Neuronal stem cell (in vitro differentiated cells): ENCODE results near the gene EFNA5.

Experiments used
- DNase-seq: peaks from one replicate; pipeline ENCODE4 v3.0.0-alpha.2; 2013; ENCODE audit warnings: low spot score
- H2AFZ ChIP-seq: one replicate; pipeline ENCODE4 v1.6.1; 2013; ENCODE audit warnings: mild to moderate bottlenecking, low read length, inconsistent platforms
- H2AK5ac ChIP-seq: 2 replicates; pipeline ENCODE4 v1.6.1; 2013; ENCODE audit warnings: low read depth, mild to moderate bottlenecking, inconsistent platforms, low read length, moderate library complexity, mixed read lengths
- H2BK120ac ChIP-seq: 2 replicates; pipeline ENCODE4 v1.6.1; 2013; ENCODE audit warnings: low read depth, mild to moderate bottlenecking, inconsistent platforms, low read length, moderate library complexity, mixed read lengths
- H2BK12ac ChIP-seq: one replicate; pipeline ENCODE4 v1.6.1; 2013; ENCODE audit warnings: low read length, inconsistent platforms
- H2BK15ac ChIP-seq: 2 replicates; pipeline ENCODE4 v1.6.1; 2013; ENCODE audit warnings: mild to moderate bottlenecking, low read length, inconsistent platforms, mixed read lengths
- H2BK5ac ChIP-seq: one replicate; pipeline ENCODE4 v1.6.1; 2013; ENCODE audit warnings: inconsistent platforms, mild to moderate bottlenecking, low read length, moderate library complexity
- H3K14ac ChIP-seq: one replicate; pipeline ENCODE4 v1.6.1; 2013; ENCODE audit warnings: low read length, inconsistent platforms
- H3K18ac ChIP-seq: 2 replicates; pipeline ENCODE4 v1.6.1; 2013; ENCODE audit warnings: low read length, inconsistent platforms
- H3K23ac ChIP-seq: 2 replicates; pipeline ENCODE4 v1.6.1; 2013; ENCODE audit warnings: low read depth, mild to moderate bottlenecking, mixed read lengths, low read length, inconsistent platforms; ENCODE audit not compliant: poor library complexity
- H3K27ac ChIP-seq: replicated peaks from 3 replicates; pipeline ENCODE4 v1.5.1; 2013; ENCODE audit warnings: low read length, inconsistent platforms
- H3K27me3 ChIP-seq, 3 experiments: 2 replicates each; pipeline ENCODE4 v1.6.1; 2013; ENCODE audit warnings: low read length in 3 of 3, mild to moderate bottlenecking in 2 of 3, inconsistent platforms in 1 of 3, low read depth in 1 of 3, mixed read lengths in 1 of 3, moderate library complexity in 1 of 3; ENCODE audit not compliant: control insufficient read depth in 3 of 3, insufficient read depth in 3 of 3
- H3K36me3 ChIP-seq, 2 donors: replicated peaks in 1 of 2; 2 replicates each; pipeline ENCODE4 v1.6.1; 2013; ENCODE audit warnings: low read length in 2 of 2; ENCODE audit not compliant: control insufficient read depth in 2 of 2, insufficient read depth in 2 of 2
- H3K4ac ChIP-seq: 2 replicates; pipeline ENCODE4 v1.6.1; 2013; ENCODE audit warnings: inconsistent platforms, mild to moderate bottlenecking, low read length, moderate library complexity
- H3K4me1 ChIP-seq, 2 donors: 1 replicate in 1 of 2; 2 replicates in 1 of 2; pipeline ENCODE4 v1.6.1; 2013; ENCODE audit warnings: low read length in 2 of 2, low read depth in 1 of 2; ENCODE audit not compliant: control insufficient read depth in 2 of 2, insufficient read depth in 1 of 2
- H3K4me2 ChIP-seq: one replicate; pipeline ENCODE4 v1.6.1; 2013; ENCODE audit warnings: mild to moderate bottlenecking, low read length, inconsistent platforms; ENCODE audit not compliant: insufficient read depth, poor library complexity, severe bottlenecking
- H3K4me3 ChIP-seq, 2 donors: 2 replicates each; pipeline ENCODE4 v1.5.1; 2013; ENCODE audit warnings: low read length in 2 of 2, mild to moderate bottlenecking in 2 of 2, inconsistent platforms in 1 of 2, moderate library complexity in 1 of 2
- H3K79me1 ChIP-seq: one replicate; pipeline ENCODE4 v1.6.1; 2013; ENCODE audit warnings: low read depth, mild to moderate bottlenecking, inconsistent platforms, low read length, moderate library complexity
- H3K9ac ChIP-seq: one replicate; pipeline ENCODE4 v1.6.1; 2013; ENCODE audit warnings: mild to moderate bottlenecking, low read depth, low read length, inconsistent platforms; ENCODE audit not compliant: poor library complexity
- H3K9me3 ChIP-seq, 2 donors: replicated peaks in 1 of 2; 2 replicates each; pipeline versions ENCODE3 to v1.6.1; 2013; ENCODE audit warnings: low read length in 2 of 2, mild to moderate bottlenecking in 2 of 2, inconsistent platforms in 1 of 2, low read depth in 1 of 2, mixed read lengths in 1 of 2, moderate library complexity in 1 of 2; ENCODE audit not compliant: control insufficient read depth in 2 of 2, insufficient read depth in 1 of 2
- H4K8ac ChIP-seq: one replicate; pipeline ENCODE4 v1.6.1; 2013; ENCODE audit warnings: low read depth, mild to moderate bottlenecking, inconsistent platforms, low read length, moderate library complexity
- H4K91ac ChIP-seq: one replicate; pipeline ENCODE4 v1.6.1; 2013; ENCODE audit warnings: low read length, low read depth, mild to moderate bottlenecking, inconsistent platforms; ENCODE audit not compliant: poor library complexity
- WGBS, 2 donors: extraction: QIAGEN DNeasy Blood & Tissue Kit; methylation state at CpG; one replicate each; pipeline ENCODE4 v1.1.7; 2013; ENCODE audit warnings: missing lambda C conversion rate in 2 of 2, mixed read lengths in 1 of 2; ENCODE audit not compliant: insufficient read length in 2 of 2, insufficient replicate concordance in 1 of 2; ENCODE audit errors: extremely low coverage in 2 of 2; 5-methylcytosine and 5-hydroxymethylcytosine counted together

The EFNA5 gene

GRCh38 chr5:107387526-107388140 lies 283.1 kb downstream of the EFNA5 start:
- Histone ChIP-seq H3K79me1 (peaks cover 2% of the 10 kb centered on the region), H3K4ac (no peak overlapping the region), H2BK5ac (no peak overlapping the region), H2AK5ac (no peak overlapping the region), H3K27me3 (no peaks in the 10 kb centered on the region), H3K4me3 (no peak overlapping the region), H2BK12ac (no peak overlapping the region), H3K36me3 (peaks cover 8 to 55% of the 10 kb centered on the region in 2 donors), H3K14ac (no peak overlapping the region), H2AFZ (no peak overlapping the region), H2BK15ac (no peak overlapping the region), H3K23ac (no peak overlapping the region), H3K4me1 (peaks cover 13 to 18% of the 10 kb centered on the region in 2 donors), H4K8ac (no peak overlapping the region), H2BK120ac (no peak overlapping the region), H3K18ac (no peak overlapping the region), H3K9me3 (peaks cover 0 to 4% of the 10 kb centered on the region in 2 donors), H3K27ac (no peak overlapping the region), H3K4me2 (no peak overlapping the region), H4K91ac (no peak overlapping the region), H3K9ac (no peak overlapping the region)
- no CpG with 5 or more reads among the region's 6 CpGs for whole genome bisulfite sequencing, 2 donors
- no peak for DNase-seq

- no peak overlapping the region for H3K14ac ChIP-seq
- H2BK5ac ChIP-seq: no peak overlapping the region
- DNase-seq: no peak
- no peak overlapping the region for H2AFZ ChIP-seq
- no peak overlapping the region for H3K4me2 ChIP-seq
- H3K18ac ChIP-seq: no peak overlapping the region
- no peak overlapping the region for H4K8ac ChIP-seq
- no peak overlapping the region for H3K9ac ChIP-seq
- peaks cover 15 to 63% of the 10 kb centered on the region in 2 donors for H3K36me3 ChIP-seq
- no peak overlapping the region for H2AK5ac ChIP-seq
- H3K23ac ChIP-seq: no peak overlapping the region
- peaks cover 0 to 4% of the 10 kb centered on the region in 2 donors for H3K9me3 ChIP-seq
- H3K4me3 ChIP-seq: no peak overlapping the region
- no peak overlapping the region for H3K27ac ChIP-seq
- H3K79me1 ChIP-seq: peaks cover 2% of the 10 kb centered on the region
- no peak overlapping the region for H2BK15ac ChIP-seq
- WGBS, 2 donors: no CpG with 5 or more reads among the region's 2 CpGs
- no peak overlapping the region for H3K4ac ChIP-seq
- no peak overlapping the region for H4K91ac ChIP-seq
- no peak overlapping the region for H2BK120ac ChIP-seq
- peaks cover 18% of the 10 kb centered on the region in 2 donors for H3K4me1 ChIP-seq
- H3K27me3 ChIP-seq: no peaks in the 10 kb centered on the region
- H2BK12ac ChIP-seq: no peak overlapping the region
Observed at GRCh38 chr5:107385708-107386107, 285.0 kb downstream of the EFNA5 start.

GRCh38 chr5:107384256-107384655 lies 286.5 kb downstream of the EFNA5 start:
- H2BK12ac ChIP-seq: no peak overlapping the region
- no peak overlapping the region for H2BK120ac ChIP-seq
- H3K18ac ChIP-seq: no peak overlapping the region
- H3K4ac ChIP-seq: no peak overlapping the region
- H2AFZ ChIP-seq: no peak overlapping the region
- no peak for DNase-seq
- no peak overlapping the region for H3K27ac ChIP-seq
- no peaks in the 10 kb centered on the region for H3K27me3 ChIP-seq
- no peak overlapping the region for H4K91ac ChIP-seq
- no peak overlapping the region for H3K4me3 ChIP-seq
- H4K8ac ChIP-seq: no peak overlapping the region
- no peak overlapping the region for H3K9ac ChIP-seq
- H2BK5ac ChIP-seq: no peak overlapping the region
- H2BK15ac ChIP-seq: no peak overlapping the region
- H3K23ac ChIP-seq: no peak overlapping the region
- H3K4me1 ChIP-seq: peaks cover 18% of the 10 kb centered on the region in 2 donors
- no peak overlapping the region for H2AK5ac ChIP-seq
- WGBS, 2 donors: no CpG with 5 or more reads among the region's 4 CpGs
- peaks cover 20 to 76% of the 10 kb centered on the region in 2 donors for H3K36me3 ChIP-seq
- H3K9me3 ChIP-seq: peaks cover 0 to 7% of the 10 kb centered on the region in 2 donors
- H3K4me2 ChIP-seq: no peak overlapping the region
- no peak overlapping the region for H3K14ac ChIP-seq
- peaks cover 3% of the 10 kb centered on the region for H3K79me1 ChIP-seq

- DNase-seq: no peak
- no peak overlapping the region for H2AK5ac ChIP-seq
- H3K4me2 ChIP-seq: no peak overlapping the region
- H4K8ac ChIP-seq: no peak overlapping the region
- no peak overlapping the region for H3K9ac ChIP-seq
- no peak overlapping the region for H2AFZ ChIP-seq
- H3K27me3 ChIP-seq: no peaks in the 10 kb centered on the region
- peaks cover 3% of the 10 kb centered on the region for H3K79me1 ChIP-seq
- no peak overlapping the region for H3K4ac ChIP-seq
- no peak overlapping the region for H2BK15ac ChIP-seq
- no peak overlapping the region for H2BK5ac ChIP-seq
- H3K4me1 ChIP-seq: peaks cover 11 to 19% of the 10 kb centered on the region in 2 donors
- no peak overlapping the region for H2BK120ac ChIP-seq
- H3K36me3 ChIP-seq: peaks cover 22 to 85% of the 10 kb centered on the region in 2 donors
- no CpG with 5 or more reads among the region's 1 CpG for WGBS, 2 donors
- H2BK12ac ChIP-seq: no peak overlapping the region
- no peak overlapping the region for H3K27ac ChIP-seq
- H3K23ac ChIP-seq: no peak overlapping the region
- no peak overlapping the region for H3K18ac ChIP-seq
- no peak overlapping the region for H3K4me3 ChIP-seq
- H4K91ac ChIP-seq: no peak overlapping the region
- H3K9me3 ChIP-seq: peaks cover 0 to 14% of the 10 kb centered on the region in 2 donors
- no peak overlapping the region for H3K14ac ChIP-seq
Observed at GRCh38 chr5:107383414-107383813, 287.3 kb downstream of the EFNA5 start.
